Thoracic aorta (tissue), 2 donors: Measurements from ENCODE around the gene HDC. TPM values are rescaled to one million over a fixed set of nuclear protein-coding genes. Genes with fewer than 3 reads are reported as not detected.

Experiments
- ATAC-seq: fragments of 150-250 bp; one replicate; pipeline ENCODE4 v1.8.0; 2017; ENCODE audit warnings: low read depth; ENCODE audit not compliant: insufficient number of reproducible peaks, low FRiP score
- DNase-seq: peaks from one replicate; pipeline ENCODE4 v3.0.0-alpha.2; 2020; ENCODE audit warnings: low spot score
- H3K27ac ChIP-seq, 2 donors: fragments of 200-600 bp; sonication (generic); 1 replicate in 1 of 2; 2 replicates in 1 of 2; pipeline ENCODE4 v1.5.1; 2016; ENCODE audit warnings: mild to moderate bottlenecking in 2 of 2, moderate library complexity in 2 of 2
- H3K27me3 ChIP-seq: fragments of 200-600 bp; sonication (generic); replicated peaks from 2 replicates; pipeline ENCODE4 v1.6.0; 2016; ENCODE audit warnings: mild to moderate bottlenecking; ENCODE audit not compliant: insufficient read depth
- H3K36me3 ChIP-seq: fragments of 200-600 bp; sonication (generic); one replicate; pipeline ENCODE4 v1.5.1; 2016
- H3K4me1 ChIP-seq, 2 donors: fragments of 200-600 bp; sonication (generic); 1 replicate in 1 of 2; 2 replicates in 1 of 2; pipeline versions ENCODE4 v1.5.1 to v1.6.0; 2016; ENCODE audit warnings: low read depth in 2 of 2, mild to moderate bottlenecking in 1 of 2; ENCODE audit not compliant: control insufficient read depth in 1 of 2
- H3K4me3 ChIP-seq: fragments of 200-600 bp; sonication (generic); 2 replicates; pipeline ENCODE4 v1.5.1; 2016; ENCODE audit warnings: mild to moderate bottlenecking
- H3K9me3 ChIP-seq: fragments of 200-600 bp; sonication (generic); 2 replicates; pipeline ENCODE4 v1.5.1; 2016
- CTCF ChIP-seq: fragments of 200-600 bp; sonication (generic); IDR thresholded peaks from one replicate; pipeline ENCODE4 v1.5.1; 2019; ENCODE audit warnings: antibody characterized with exemption
- total RNA-seq, 2 donors: library from RNA; depleted of rRNA; stranded (reverse); fragments of >200 nt; gene quantifications; one replicate each; pipeline versions ENCODE4 v1.1.0 to v1.2.3, GENCODE V29; 2016

The HDC gene
- total RNA-seq, 2 donors from 2014 or later: 4.0 to 8.3 TPM

GRCh38 chr15:50192164-50192563 lies 73.4 kb downstream of the HDC start:
- no peak for TF ChIP-seq CTCF
- no peak for ATAC-seq
- H3K4me1 ChIP-seq: no peaks in the 10 kb centered on the region
- no peak overlapping the region for H3K27ac ChIP-seq
- H3K9me3 ChIP-seq: no peaks in the 10 kb centered on the region
- no peak overlapping the region for H3K4me3 ChIP-seq
- DNase-seq: no peak
- H3K36me3 ChIP-seq: no peaks in the 10 kb centered on the region
- H3K27me3 ChIP-seq: no peaks in the 10 kb centered on the region

Other genes starting within 250 kb of the HDC start
- 10 to 100 TPM; 16.8 to 16.9 TPM for gene ATP8B4, start 146.5 kb downstream of the HDC start, total RNA-seq
- 1 to 10 TPM in 1 of 2 donors, not detected in 1; 2.2 TPM for gene SLC27A2, start 83.5 kb downstream of the HDC start, total RNA-seq
- gene GABPB1, start 89.5 kb upstream of the HDC start, total RNA-seq: 10 to 100 TPM; 13.0 to 27.8 TPM
- 10 to 100 TPM; 37.1 to 89.8 TPM for gene USP8, start 158.7 kb upstream of the HDC start, total RNA-seq